Fibroblast of lung (primary cell): ENCODE results near the gene ETFA. TPM values are rescaled to one million over a fixed set of nuclear protein-coding genes. Genes with fewer than 3 reads are reported as not detected.

Experiments
- DNase-seq, 2 donors: peaks; one replicate each; pipeline versions ENCODE4 v3.0.0 to v3.0.0-alpha.2; 2010; ENCODE audit warnings: low read depth in 2 of 2
- H2AFZ ChIP-seq: 2 replicates; pipeline ENCODE4 v1.5.1; 2012; ENCODE audit warnings: low read length, control low read depth, inconsistent platforms
- H3K27ac ChIP-seq: 2 replicates; pipeline ENCODE4 v1.5.1; 2011; ENCODE audit warnings: low read length, control low read depth; ENCODE audit not compliant: insufficient read depth
- H3K27me3 ChIP-seq: 2 replicates; pipeline ENCODE4 v1.5.1; 2011; ENCODE audit warnings: mild to moderate bottlenecking, low read length; ENCODE audit not compliant: control insufficient read depth, insufficient read depth
- H3K36me3 ChIP-seq: 2 replicates; pipeline ENCODE4 v1.5.1; 2011; ENCODE audit warnings: low read length; ENCODE audit not compliant: control insufficient read depth, insufficient read depth
- H3K4me1 ChIP-seq: 2 replicates; pipeline ENCODE4 v1.5.1; 2011; ENCODE audit warnings: low read length; ENCODE audit not compliant: control insufficient read depth, insufficient read depth; ENCODE audit errors: extremely low read depth
- H3K4me2 ChIP-seq: 2 replicates; pipeline ENCODE4 v1.5.1; 2011; ENCODE audit warnings: low read length, control low read depth; ENCODE audit not compliant: insufficient read depth; ENCODE audit errors: extremely low read depth
- H3K4me3 ChIP-seq, 4 experiments: fragments of 200-600 bp in 1 of 4; sonication (generic) in 1 of 4; replicated peaks in 1 of 4; 2 replicates each; pipeline ENCODE4 v1.5.1; 2011 to 2016; ENCODE audit warnings: low read length in 4 of 4, low read depth in 3 of 4, mild to moderate bottlenecking in 3 of 4, control low read depth in 2 of 4, inconsistent platforms in 1 of 4, mixed read lengths in 1 of 4; ENCODE audit not compliant: insufficient read depth in 1 of 4; ENCODE audit errors: control extremely low read depth in 1 of 4
- H3K79me2 ChIP-seq: 2 replicates; pipeline ENCODE4 v1.5.1; 2012; ENCODE audit warnings: mild to moderate bottlenecking, low read length, inconsistent platforms; ENCODE audit not compliant: control insufficient read depth, insufficient read depth
- H3K9ac ChIP-seq: 2 replicates; pipeline ENCODE4 v1.5.1; 2011; ENCODE audit warnings: mild to moderate bottlenecking, low read length, control low read depth; ENCODE audit not compliant: insufficient read depth
- H3K9me3 ChIP-seq: 2 replicates; pipeline ENCODE4 v1.5.1; 2012; ENCODE audit warnings: low read depth, low read length; ENCODE audit not compliant: control insufficient read depth, insufficient read depth
- H4K20me1 ChIP-seq: 2 replicates; pipeline ENCODE4 v1.5.1; 2011; ENCODE audit warnings: low read length; ENCODE audit not compliant: control insufficient read depth, insufficient read depth; ENCODE audit errors: extremely low read depth
- CTCF ChIP-seq, 2 donors: IDR thresholded peaks in 1 of 2; conservative IDR thresholded peaks in 1 of 2; 1 replicate in 1 of 2; 2 replicates in 1 of 2; pipeline ENCODE4 v1.5.1; 2011 to 2012; ENCODE audit warnings: low read length in 2 of 2, control low read depth in 1 of 2, inconsistent platforms in 1 of 2, low read depth in 1 of 2, mild to moderate bottlenecking in 1 of 2
- EZH2 ChIP-seq: IDR thresholded peaks from 2 replicates; pipeline ENCODE4 v1.5.1; 2012; ENCODE audit warnings: low read length, control low read depth, mild to moderate bottlenecking; ENCODE audit errors: missing control alignments
- polyA plus RNA-seq, 2 donors: library from polyadenylated mRNA; depleted of rRNA in 1 of 2; stranded (reverse) in 1 of 2; unstranded in 1 of 2; fragments of >200 nt; gene quantifications; 2 replicates each; pipeline ENCODE4 v1.2.1, GENCODE V29; 2011 to 2012; ENCODE audit warnings: missing spikeins in 1 of 2
- total RNA-seq: library from RNA; depleted of rRNA; stranded (reverse); fragments of >200 nt; gene quantifications from 2 replicates; pipeline ENCODE4 v1.2.1, GENCODE V29; 2014

Gene ETFA
- total and polyA plus RNA-seq, 2 donors (not counting 1 experiment from before 2014, with no cell fraction given) = 129 to 161 TPM

- H2AFZ ChIP-seq = no peak overlapping the region
- no peaks in the 10 kb centered on the region for H3K36me3 ChIP-seq
- no peak for DNase-seq
- no peak overlapping the region for H3K27ac ChIP-seq
- no peak overlapping the region for H3K4me3 ChIP-seq
- no peak for TF ChIP-seq EZH2
- no peak for TF ChIP-seq CTCF (conservative IDR thresholded peaks at IDR 0.05 in 1 of 2, IDR thresholded peaks at IDR 0.05 in 1 of 2; ENCODE audit: low read depth in 1 of 2, low read length in 2 of 2)
- no peak overlapping the region for H3K9ac ChIP-seq
- H3K79me2 ChIP-seq = no peaks in the 10 kb centered on the region
- no peaks in the 10 kb centered on the region for H3K9me3 ChIP-seq
- peaks cover 90% of the 10 kb centered on the region for H3K27me3 ChIP-seq
- H3K4me1 ChIP-seq = no peaks in the 10 kb centered on the region
- H3K4me2 ChIP-seq = no peak overlapping the region
- no peaks in the 10 kb centered on the region for H4K20me1 ChIP-seq
Measured at GRCh38 chr15:76342058-76342381, 30.8 kb upstream of the ETFA start.

GRCh38 chr15:76341366-76342057 lies 30.2 kb upstream of the ETFA start:
- Histone ChIP-seq H3K79me2 (no peaks in the 10 kb centered on the region), H3K4me2 (no peak overlapping the region), H2AFZ (no peak overlapping the region), H3K4me1 (no peaks in the 10 kb centered on the region), H3K27me3 (peaks cover 92% of the 10 kb centered on the region), H3K36me3 (no peaks in the 10 kb centered on the region), H3K4me3 (no peak overlapping the region), H3K9me3 (no peaks in the 10 kb centered on the region), H4K20me1 (no peaks in the 10 kb centered on the region), H3K9ac (no peak overlapping the region), H3K27ac (no peak overlapping the region)
- TF ChIP-seq EZH2 (peak; percentile 86), CTCF (conservative IDR thresholded peaks at IDR 0.05 in 1 of 2, IDR thresholded peaks at IDR 0.05 in 1 of 2; ENCODE audit: low read depth in 1 of 2, low read length in 2 of 2) (no peak)
- no peak for DNase-seq

GRCh38 chr15:76340803-76341365 lies 29.6 kb upstream of the ETFA start:
- Histone ChIP-seq H3K9me3 (no peaks in the 10 kb centered on the region), H4K20me1 (no peaks in the 10 kb centered on the region), H3K4me3 (no peak overlapping the region), H2AFZ (no peak overlapping the region), H3K27me3 (peaks cover 91% of the 10 kb centered on the region), H3K27ac (no peak overlapping the region), H3K4me1 (no peaks in the 10 kb centered on the region), H3K79me2 (no peaks in the 10 kb centered on the region), H3K9ac (no peak overlapping the region), H3K36me3 (no peaks in the 10 kb centered on the region), H3K4me2 (no peak overlapping the region)
- TF ChIP-seq EZH2 (peak; percentile 100), CTCF (conservative IDR thresholded peaks at IDR 0.05 in 1 of 2, IDR thresholded peaks at IDR 0.05 in 1 of 2; ENCODE audit: low read depth in 1 of 2, low read length in 2 of 2) (peak in 1 of 2 donors; percentile 7)
- no peak for DNase-seq
